PFSK-1 (cell line): Measurements from ENCODE around the gene HSPA12A.

ENCODE experiments used
- FOXP2 ChIP-seq: optimal IDR thresholded peaks from 2 replicates; pipeline ENCODE3; 2011; ENCODE audit warnings: borderline replicate concordance, control low read depth, inconsistent platforms; ENCODE audit not compliant: insufficient read depth; ENCODE audit errors: extremely low read length, extremely low read depth
- POLR2AphosphoS5 ChIP-seq: IDR thresholded peaks from 2 replicates; pipeline ENCODE4 v1.6.1; 2012; ENCODE audit warnings: low read depth, mild to moderate bottlenecking, control low read depth, low read length, moderate library complexity
- REST ChIP-seq, 2 experiments: IDR thresholded peaks; 2 replicates each; pipeline versions ENCODE4 v1.6.1 to v1.8.0; 2011 to 2012; ENCODE audit warnings: low read depth in 2 of 2, low read length in 2 of 2, control low read depth in 1 of 2, inconsistent platforms in 1 of 2, mild to moderate bottlenecking in 1 of 2, moderate library complexity in 1 of 2; ENCODE audit not compliant: insufficient read depth in 1 of 2
- SIN3A ChIP-seq: IDR thresholded peaks from 2 replicates; pipeline ENCODE4 v1.6.1; 2012; ENCODE audit warnings: mild to moderate bottlenecking, low read length, moderate library complexity, borderline replicate concordance; ENCODE audit not compliant: insufficient read depth
- TAF1 ChIP-seq: IDR thresholded peaks from 2 replicates; pipeline ENCODE4 v1.6.1; 2012; ENCODE audit warnings: low read length, control low read depth, borderline replicate concordance; ENCODE audit not compliant: insufficient read depth

- TF ChIP-seq TAF1 (no peak), FOXP2 (no peak), POLR2AphosphoS5 (no peak), REST (IDR thresholded peaks at IDR 0.05; ENCODE audit: insufficient read depth in 1 of 2, low read depth in 2 of 2, low read length in 2 of 2) (no peak), SIN3A (no peak)
Observed at GRCh38 chr10:116657863-116658551, 84.4 kb downstream of the HSPA12A start.
